HG03565 (cell line): ENCODE measurements around the gene CDHR2.
"Not testable (repeated sequence)": the region's sequence is repeated elsewhere in the genome, so short reads cannot be mapped to it uniquely, and the experiment has no call there.

Experiments
- ATAC-seq: cut with Tn5 transposase; IDR thresholded peaks from one replicate; pipeline ENCODE4 v1.9.1; 2021; ENCODE audit warnings: mild to moderate bottlenecking, moderate library complexity; ENCODE audit not compliant: unreplicated experiment

Gene CDHR2

GRCh38 chr5:176568657-176569056 is 19.5 kb downstream of the CDHR2 start:
- no peak for ATAC-seq

- no peak for ATAC-seq
Measured at GRCh38 chr5:176570044-176570443, 20.9 kb downstream of the CDHR2 start.

GRCh38 chr5:176573564-176574296 is 24.6 kb downstream of the CDHR2 start:
- ATAC-seq, result no peak

GRCh38 chr5:176574297-176574591 is 25.1 kb downstream of the CDHR2 start:
- ATAC-seq, result no peak

GRCh38 chr5:176575066-176575465 is 25.9 kb downstream of the CDHR2 start:
- no peak for ATAC-seq

- no peak for ATAC-seq
Measured at GRCh38 chr5:176575488-176576422, 26.6 kb downstream of the CDHR2 start.

DNA sequence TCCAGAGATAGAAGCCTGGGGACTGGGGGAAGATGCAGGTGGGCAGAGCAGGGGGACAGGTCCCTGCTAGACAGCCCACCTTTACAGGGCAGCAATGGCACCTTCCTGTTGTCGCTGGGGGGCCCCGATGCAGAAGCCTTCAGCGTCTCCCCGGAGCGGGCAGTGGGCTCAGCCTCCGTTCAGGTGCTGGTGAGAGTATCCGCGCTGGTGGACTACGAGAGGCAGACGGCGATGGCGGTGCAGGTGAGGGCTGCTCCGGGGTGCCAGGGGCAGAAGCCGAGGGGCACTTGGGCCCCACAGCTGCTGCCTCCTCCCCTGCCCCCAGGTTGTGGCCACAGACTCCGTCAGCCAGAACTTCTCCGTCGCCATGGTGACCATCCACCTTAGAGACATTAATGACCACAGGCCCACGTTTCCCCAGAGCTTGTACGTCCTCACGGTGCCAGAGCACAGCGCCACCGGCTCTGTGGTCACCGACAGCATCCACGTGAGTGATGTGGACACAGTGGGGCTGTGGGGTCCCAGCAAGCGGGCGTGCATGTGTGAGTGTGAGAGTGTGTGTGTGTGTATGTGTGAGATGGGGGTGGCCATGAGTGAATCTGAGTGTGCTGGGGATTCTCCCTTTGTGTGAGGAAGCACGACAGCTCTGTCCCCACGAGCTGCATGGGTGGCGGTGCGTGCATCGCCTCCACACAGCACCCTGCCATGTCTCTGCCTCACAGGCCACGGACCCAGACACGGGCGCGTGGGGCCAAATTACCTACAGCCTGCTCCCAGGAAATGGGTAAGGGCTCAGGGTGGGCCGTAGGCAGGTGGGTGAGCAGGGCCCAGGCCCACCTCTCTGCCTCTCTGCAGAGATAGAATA is 28.4 kb downstream of the CDHR2 start:
- ATAC-seq, result no peak

- ATAC-seq, result peak; percentile 48
Measured at GRCh38 chr5:176578391-176578808, 29.3 kb downstream of the CDHR2 start.

DNA sequence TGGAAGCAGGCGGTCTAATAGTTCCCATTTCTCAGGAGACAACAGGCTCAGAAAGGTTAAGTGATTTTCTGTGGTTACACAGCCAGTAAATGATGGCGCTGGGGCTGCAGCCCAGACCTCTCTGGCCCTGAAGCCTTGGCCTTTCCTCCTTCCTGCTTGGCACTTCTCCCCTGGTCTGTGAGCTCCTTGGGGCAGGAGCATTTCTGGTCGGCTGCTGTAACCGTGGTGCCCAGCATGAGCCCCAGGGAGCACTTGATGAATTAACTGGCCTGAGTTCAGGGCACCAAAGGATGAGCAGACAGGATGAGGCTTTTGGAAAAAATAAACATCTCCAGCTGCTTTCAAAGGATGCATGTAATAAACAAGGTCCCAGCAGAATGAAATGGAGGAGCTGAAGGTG is 30.2 kb downstream of the CDHR2 start:
- no peak for ATAC-seq

DNA sequence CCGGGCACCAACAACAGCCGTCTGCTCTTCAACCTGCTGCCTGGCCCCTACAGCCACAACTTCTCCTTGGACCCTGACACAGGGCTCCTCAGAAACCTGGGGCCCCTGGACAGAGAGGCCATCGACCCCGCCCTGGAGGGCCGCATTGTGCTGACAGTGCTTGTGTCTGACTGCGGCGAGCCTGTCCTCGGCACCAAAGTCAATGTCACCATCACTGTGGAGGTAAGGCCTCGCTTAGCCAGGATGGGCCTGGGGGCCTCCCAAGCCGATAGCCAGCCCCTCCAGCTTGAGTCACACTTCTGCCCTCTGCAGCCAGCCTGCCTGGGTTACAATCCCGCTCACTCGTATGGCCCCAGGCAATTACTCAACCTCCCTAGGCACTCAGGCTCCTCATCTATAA is 32.2 kb downstream of the CDHR2 start:
- ATAC-seq, result no peak

DNA sequence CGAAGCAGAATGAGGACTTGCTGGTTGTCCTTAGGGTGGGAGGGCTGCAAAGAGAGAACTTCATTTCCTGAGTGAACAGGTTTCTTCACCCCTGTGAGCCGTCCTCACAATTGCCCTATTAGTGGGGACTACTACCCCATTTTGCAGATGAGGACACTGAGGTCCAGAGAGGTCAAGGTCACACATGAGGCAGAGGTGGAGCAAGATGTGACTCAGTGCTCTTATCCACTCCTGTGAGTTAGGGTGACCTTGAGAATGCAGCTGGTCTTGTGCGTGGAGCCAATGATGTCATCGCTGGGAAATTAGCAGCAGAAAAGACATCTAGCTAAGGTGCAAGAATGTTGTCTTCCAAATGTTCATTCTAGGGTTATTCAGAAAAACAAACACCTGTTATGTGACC is 33.9 kb downstream of the CDHR2 start:
- ATAC-seq, result no peak

- no peak for ATAC-seq
Measured at GRCh38 chr5:176587398-176587797, 38.3 kb downstream of the CDHR2 start.

DNA sequence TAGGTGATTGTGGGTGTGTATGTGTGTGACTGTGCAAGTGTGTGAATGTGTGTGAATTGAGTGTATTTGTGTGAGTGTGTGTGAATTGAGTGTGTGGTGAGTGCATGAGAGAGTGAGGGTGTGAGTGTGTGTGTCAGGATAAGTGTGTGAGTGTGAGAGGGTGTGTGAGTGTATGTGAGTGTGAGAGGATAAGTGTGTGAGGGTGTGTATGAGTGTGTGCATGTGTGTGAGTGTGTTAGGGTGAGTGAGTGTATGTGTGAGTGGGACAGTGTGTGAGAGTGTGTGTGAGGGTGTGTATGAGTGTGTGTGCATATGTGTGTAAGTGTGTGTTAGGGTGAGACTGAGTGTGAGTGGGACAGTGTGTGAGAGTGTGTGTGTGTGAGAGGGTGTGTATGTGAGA is 39.2 kb downstream of the CDHR2 start:
- no peak for ATAC-seq

GRCh38 chr5:176589039-176589769 is 40.1 kb downstream of the CDHR2 start:
- ATAC-seq, result no peak

- ATAC-seq, result no peak
Measured at GRCh38 chr5:176590035-176590717, 41.0 kb downstream of the CDHR2 start.

GRCh38 chr5:176591667-176592066 is 42.5 kb downstream of the CDHR2 start:
- not testable (repeated sequence) for ATAC-seq

GRCh38 chr5:176592573-176592972 is 43.4 kb downstream of the CDHR2 start:
- no peak for ATAC-seq

GRCh38 chr5:176593273-176593869 is 44.2 kb downstream of the CDHR2 start:
- ATAC-seq, result no peak

DNA sequence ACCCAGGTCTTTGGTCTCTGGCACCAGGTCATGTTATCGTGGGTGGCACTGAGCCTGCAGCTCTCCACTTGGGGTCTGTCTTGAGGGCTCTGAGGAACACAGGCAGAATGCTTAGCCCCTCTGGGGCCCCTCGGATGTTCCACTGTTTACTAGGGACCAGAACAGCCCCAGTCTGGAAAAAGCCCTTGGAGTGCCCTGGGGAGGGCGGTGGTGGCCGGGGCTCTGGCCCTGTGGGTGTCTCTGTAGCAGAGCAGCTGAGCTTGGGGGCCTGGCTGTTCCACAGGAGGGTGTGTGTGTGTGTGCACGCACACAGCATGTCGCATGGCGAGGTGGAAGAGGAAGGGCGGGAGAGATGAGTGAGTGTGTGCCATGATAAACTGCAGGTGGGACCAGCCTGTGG is 45.4 kb downstream of the CDHR2 start:
- no peak for ATAC-seq
